ENCODE data around the gene LCAT.
"Not testable (repeated sequence)": the region's sequence is repeated elsewhere in the genome, so short reads cannot be mapped to it uniquely, and the experiment has no call there.

The LCAT gene, protein sequence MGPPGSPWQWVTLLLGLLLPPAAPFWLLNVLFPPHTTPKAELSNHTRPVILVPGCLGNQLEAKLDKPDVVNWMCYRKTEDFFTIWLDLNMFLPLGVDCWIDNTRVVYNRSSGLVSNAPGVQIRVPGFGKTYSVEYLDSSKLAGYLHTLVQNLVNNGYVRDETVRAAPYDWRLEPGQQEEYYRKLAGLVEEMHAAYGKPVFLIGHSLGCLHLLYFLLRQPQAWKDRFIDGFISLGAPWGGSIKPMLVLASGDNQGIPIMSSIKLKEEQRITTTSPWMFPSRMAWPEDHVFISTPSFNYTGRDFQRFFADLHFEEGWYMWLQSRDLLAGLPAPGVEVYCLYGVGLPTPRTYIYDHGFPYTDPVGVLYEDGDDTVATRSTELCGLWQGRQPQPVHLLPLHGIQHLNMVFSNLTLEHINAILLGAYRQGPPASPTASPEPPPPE

DNA sequence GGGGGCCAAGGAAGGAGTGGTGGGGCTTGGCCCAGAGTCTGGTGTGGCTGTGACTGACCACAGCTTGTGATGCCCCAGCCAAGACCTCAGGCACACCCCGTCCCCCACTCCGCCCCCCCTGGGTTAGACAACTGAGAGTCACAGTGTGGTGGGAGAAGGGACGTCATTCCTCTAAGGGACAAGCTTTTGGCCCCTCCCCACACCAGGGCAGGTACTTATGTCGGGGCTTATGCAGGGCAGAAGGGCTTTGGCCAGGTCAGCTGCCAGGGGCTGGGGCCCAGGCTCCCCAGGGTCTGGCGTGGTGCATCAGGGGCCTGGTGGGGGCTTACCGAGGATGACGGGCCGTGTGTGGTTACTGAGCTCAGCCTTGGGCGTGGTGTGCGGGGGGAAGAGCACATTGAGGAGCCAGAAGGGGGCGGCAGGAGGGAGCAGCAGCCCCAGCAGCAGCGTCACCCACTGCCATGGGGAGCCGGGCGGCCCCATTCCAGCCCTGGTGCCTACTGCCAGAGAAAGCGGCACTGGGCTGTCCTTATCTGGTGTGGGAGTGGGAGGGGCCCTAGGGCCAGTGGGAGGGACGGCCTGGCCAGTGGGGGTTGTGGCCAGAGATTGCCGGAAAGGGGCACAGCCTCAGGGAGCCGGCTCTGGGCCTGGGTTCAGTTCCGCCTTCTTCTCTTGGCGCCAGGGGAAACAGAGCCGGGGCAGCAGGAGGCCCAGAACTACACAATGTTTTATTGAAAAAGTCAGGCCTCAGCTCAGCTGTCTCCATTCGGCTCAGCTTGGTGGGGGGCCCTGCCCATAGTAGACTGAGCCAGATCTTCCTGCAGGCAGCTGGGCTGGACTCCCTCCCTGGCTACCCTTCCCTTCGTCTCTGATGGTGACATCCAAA is at the start of gene LCAT:
Gene LCAT (minus strand): TSS at position 502 of the 886 bp plus-strand sequence. CDS start 19 bp downstream, at position 483.
- DNase-seq (ENCODE audit: low read depth) = no peak

GRCh38 chr16:67993207-67994039 is 49.5 kb upstream of the LCAT start:
- peak; percentile 6 for DNase-seq (ENCODE audit: low read depth)
- peak overlapping the region; percentile 31 for H3K4me3 ChIP-seq (ENCODE audit: low read depth, low read length)

More for the DNA sequence above, at the start of gene LCAT:
- H3K4me3 ChIP-seq (ENCODE audit: low read depth, low read length) = no peak within 1 kb of the TSS

- no peak for DNase-seq (ENCODE audit: low read depth)
- H3K4me3 ChIP-seq (ENCODE audit: low read depth, low read length) = no peak overlapping the region
These were observed 48.8 kb upstream of the LCAT start for GRCh38 chr16:67992661-67993206.

GRCh38 chr16:67990018-67990386 is 46.1 kb upstream of the LCAT start:
- DNase-seq (ENCODE audit: low read depth) = no peak
- H3K4me3 ChIP-seq (ENCODE audit: low read depth, low read length) = no peak overlapping the region

DNA sequence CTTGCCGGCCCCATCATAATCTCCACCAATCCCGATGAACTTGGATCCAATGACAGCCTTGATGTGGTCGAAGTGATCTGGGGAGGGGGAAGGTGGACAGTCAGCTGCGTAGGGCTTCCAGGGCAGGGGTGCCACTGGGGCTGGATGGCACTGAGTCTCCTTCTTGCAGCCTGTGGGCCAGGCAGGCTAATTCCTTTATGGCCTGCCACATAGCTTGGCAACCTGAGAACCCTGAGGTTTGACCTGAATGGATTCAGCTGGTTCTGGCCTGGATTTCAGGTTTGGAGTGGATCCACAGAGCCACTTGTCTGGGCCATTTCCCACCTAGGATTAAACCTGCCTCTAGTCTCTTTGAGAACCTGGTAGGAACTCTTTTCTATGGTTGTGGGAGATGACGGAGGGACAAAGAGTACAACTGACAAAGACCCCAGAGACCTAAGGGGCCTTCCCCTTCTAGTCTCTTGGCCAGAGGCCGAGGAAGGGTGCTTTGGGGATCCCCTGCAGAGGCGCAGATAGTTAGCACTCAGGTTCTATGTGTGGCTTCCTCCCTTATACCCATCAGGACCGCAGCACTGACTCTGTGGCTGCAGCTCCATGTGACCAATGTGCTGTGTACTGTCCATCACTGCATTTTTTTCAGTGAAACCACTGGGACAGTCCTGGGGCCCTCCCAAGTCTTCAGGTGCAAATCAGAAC is 45.5 kb upstream of the LCAT start:
- DNase-seq (ENCODE audit: low read depth) = no peak
- H3K4me3 ChIP-seq (ENCODE audit: low read depth, low read length) = no peak overlapping the region

GRCh38 chr16:67988675-67989074 is 44.8 kb upstream of the LCAT start:
- DNase-seq (ENCODE audit: low read depth) = no peak

DNA sequence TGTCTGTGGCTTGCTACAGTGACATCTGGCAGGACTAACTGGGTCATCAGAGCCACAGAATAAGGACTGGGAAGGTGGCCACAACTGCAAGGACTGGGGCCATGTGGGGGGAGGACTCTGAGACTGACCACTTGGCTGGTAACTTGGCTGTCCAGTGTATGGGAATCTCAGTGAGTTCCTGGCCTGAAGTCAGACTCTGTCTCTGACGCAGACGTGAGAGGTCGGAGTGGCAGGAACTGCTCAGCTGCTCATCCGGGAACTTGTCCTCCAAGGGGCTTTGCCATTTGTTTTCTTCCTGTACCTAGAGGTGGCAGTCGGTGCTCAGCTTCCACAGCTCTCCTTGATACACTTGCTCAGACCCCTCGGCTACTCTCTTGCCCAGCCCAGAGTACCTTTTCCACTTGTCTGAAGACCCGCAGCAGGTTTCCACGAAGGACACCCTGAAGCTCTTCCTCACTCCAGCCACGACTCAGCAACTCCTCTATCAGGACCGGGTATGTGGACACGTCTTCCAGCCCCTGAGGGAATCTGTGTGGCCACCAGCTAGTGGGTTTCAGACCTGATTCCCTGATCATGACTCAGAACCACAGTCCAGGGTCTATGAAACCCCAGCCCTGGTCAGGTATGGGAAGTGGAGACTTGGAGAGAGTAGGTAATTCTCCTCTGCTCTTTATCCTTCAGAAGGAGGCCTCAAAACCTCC is 43.7 kb upstream of the LCAT start:
- DNase-seq (ENCODE audit: low read depth) = no peak
- H3K4me3 ChIP-seq (ENCODE audit: low read depth, low read length) = no peak overlapping the region

More at GRCh38 chr16:67988675-67989074, 44.8 kb upstream of the LCAT start:
- H3K4me3 ChIP-seq (ENCODE audit: low read depth, low read length) = no peak overlapping the region

DNA sequence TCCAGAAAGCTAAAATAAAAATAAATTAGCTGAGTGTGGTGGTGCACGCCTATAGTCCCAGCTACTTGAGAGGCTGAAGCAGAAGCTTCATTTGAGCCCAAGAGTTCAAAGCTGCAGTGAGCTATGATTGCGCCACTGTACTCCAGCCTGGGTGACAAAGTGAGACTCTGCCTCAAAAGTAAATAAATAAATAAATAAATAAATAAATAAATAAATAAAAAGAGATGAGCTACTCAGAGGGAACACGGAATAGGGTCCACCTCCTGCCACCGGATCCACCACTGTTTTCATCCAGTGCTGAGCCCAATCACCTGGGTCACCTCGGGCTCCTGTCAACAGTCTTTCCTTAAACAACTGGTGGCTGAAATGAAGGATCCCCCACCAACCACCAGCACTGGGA is 43.0 kb upstream of the LCAT start:
- DNase-seq (ENCODE audit: low read depth) = no peak
- no peak overlapping the region for H3K4me3 ChIP-seq (ENCODE audit: low read depth, low read length)

- no peak for DNase-seq (ENCODE audit: low read depth)
- no peak overlapping the region for H3K4me3 ChIP-seq (ENCODE audit: low read depth, low read length)
These were observed 38.2 kb upstream of the LCAT start for GRCh38 chr16:67982011-67982696.

DNA sequence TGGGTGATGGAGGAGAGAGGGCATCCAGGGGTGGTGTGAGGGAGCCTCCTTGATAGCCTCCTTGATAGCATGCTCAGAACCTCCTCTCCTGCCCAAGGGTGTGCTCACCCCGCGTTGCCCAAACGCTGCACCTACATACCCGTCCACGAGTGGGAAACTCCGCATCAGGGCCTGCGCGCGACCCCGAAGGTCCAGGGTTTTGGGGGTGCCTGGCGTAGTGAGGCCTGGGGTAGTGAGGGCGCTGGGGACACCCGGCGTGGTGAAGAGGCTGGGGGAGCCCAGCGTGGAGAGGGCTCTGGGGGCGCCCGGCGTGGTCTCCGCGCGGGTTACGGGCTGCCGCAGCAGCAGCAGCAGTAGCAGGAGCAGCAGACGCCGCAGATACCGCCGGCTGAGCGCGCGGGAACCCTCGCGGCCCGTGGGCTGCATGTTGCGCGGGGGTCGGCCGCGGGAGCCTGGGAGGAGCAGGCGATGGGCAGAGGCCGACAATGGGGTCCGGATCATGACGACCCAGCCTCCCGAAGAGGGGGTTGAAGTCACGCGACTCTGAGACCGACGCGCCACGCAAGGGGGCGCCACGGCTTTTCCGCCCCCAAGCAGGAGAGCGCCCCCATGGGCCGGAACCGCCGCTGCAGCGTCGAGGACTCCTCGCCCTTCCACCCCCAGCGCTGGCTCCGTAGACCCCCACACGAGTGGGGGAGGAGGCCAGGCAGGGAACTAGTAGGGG is 36.2 kb upstream of the LCAT start, which contains the start of gene DPEP3:
Gene DPEP3 (minus strand): TSS at position 545 of the 724 bp plus-strand sequence. CDS start 119 bp downstream, at position 426.
- H3K4me3 ChIP-seq (ENCODE audit: low read depth, low read length) = no peak within 1 kb of the TSS
- no peak for DNase-seq (ENCODE audit: low read depth)

- DNase-seq (ENCODE audit: low read depth) = no peak
These were observed 33.7 kb upstream of the LCAT start for GRCh38 chr16:67977469-67978227.

DNA sequence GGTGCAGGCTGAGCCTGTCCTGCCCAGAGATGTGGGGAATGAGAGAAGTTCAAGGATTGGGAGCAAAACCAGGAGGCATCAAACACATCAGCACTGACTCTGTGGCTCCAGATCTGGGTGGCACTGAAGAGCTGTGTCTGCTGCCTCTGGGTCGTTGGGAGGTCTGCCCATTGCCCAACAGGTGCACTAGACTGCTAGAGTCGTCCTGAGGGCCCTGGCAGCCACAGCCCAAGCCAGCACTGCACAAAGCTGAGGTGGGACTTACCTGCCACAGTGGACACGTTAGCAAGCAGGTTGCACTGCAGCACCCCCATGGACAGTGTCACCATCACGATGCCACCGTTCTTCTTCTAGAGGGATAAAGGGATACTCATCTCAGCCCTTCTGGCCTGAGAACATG is 33.1 kb upstream of the LCAT start:
- DNase-seq (ENCODE audit: low read depth) = no peak
- H3K4me3 ChIP-seq (ENCODE audit: low read depth, low read length) = no peak overlapping the region

More at GRCh38 chr16:67977469-67978227, 33.7 kb upstream of the LCAT start:
- H3K4me3 ChIP-seq (ENCODE audit: low read depth, low read length) = no peak overlapping the region

DNA sequence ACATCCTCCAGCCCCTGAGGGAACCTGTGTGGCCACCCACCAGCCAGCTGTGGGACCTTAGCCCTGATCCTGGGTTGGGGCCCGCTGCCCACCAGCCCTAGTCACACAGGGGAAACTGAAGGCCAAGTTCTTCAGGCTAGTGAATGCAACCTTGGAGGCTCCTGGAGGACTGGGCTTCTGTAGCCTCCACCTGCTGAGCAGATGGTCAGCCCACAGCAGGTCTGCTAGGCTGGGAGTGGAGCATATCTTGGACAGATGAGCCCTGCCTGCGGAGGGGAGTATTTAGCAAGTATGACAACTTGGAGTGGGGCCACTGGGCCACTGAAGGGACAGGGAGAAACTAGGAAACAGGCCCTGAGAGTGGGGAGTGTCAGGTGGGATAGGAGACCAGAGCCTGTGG is 32.3 kb upstream of the LCAT start:
- DNase-seq (ENCODE audit: low read depth) = no peak
- no peak overlapping the region for H3K4me3 ChIP-seq (ENCODE audit: low read depth, low read length)

DNA sequence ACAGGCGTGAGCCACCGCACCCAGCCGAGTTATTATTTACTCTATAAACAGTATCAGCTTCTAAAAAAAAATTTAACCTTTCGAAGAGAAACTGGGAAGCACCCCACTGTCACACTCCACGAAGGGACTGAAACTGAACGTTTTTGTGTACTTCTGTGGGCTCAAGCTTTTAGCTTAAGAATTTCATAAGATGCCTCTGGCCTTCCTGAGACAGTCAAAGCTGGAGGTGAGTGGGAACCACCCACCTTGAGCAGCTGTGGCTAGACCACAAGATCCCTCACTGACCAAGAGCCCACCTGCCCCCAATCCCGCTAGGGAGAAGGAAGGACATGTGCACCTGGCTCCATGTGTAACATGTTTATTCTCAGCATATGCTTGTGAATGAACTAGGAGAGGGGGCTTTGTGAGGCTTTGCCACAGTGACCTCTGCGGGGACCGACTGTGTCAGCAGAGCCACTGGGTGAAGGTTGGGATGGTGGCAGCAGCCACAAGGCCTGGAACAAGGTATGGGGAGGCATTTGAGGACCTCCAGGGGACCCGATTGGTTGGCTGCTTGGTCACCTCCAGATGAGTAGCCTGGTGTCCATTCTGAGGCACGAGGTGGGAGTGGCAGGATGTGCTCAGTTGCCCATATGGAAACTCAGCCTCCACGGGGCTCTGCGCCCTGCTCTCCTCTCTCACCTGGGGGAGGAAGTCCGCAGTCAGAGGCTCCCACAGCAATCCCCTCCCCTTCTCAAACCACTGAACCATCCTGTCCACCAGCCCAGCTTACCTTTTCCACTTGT is 31.6 kb upstream of the LCAT start:
- no peak for DNase-seq (ENCODE audit: low read depth)

GRCh38 chr16:67972285-67972684 is 28.4 kb upstream of the LCAT start:
- not testable (repeated sequence) for H3K4me3 ChIP-seq (ENCODE audit: low read depth, low read length); DNase-seq (ENCODE audit: low read depth)

More for the DNA sequence above, 31.6 kb upstream of the LCAT start:
- no peak overlapping the region for H3K4me3 ChIP-seq (ENCODE audit: low read depth, low read length)
